Hindlimb muscle (tissue), 1 donor: ENCODE results near the gene HDAC3. TPM values are rescaled to one million over a fixed set of nuclear protein-coding genes. Genes with fewer than 3 reads are reported as not detected.

Experiments
- DNase-seq: peaks from one replicate; pipeline ENCODE4 v3.0.0-alpha.2; 2013
- polyA plus RNA-seq: library from polyadenylated mRNA; unstranded; fragments of 120-200 nt; gene quantifications from one replicate; pipeline ENCODE4 v1.2.1, GENCODE V29; 2013; ENCODE audit not compliant: insufficient read length

HDAC3 gene
- polyA plus RNA-seq, 1 donor, result 48.3 TPM

DNA sequence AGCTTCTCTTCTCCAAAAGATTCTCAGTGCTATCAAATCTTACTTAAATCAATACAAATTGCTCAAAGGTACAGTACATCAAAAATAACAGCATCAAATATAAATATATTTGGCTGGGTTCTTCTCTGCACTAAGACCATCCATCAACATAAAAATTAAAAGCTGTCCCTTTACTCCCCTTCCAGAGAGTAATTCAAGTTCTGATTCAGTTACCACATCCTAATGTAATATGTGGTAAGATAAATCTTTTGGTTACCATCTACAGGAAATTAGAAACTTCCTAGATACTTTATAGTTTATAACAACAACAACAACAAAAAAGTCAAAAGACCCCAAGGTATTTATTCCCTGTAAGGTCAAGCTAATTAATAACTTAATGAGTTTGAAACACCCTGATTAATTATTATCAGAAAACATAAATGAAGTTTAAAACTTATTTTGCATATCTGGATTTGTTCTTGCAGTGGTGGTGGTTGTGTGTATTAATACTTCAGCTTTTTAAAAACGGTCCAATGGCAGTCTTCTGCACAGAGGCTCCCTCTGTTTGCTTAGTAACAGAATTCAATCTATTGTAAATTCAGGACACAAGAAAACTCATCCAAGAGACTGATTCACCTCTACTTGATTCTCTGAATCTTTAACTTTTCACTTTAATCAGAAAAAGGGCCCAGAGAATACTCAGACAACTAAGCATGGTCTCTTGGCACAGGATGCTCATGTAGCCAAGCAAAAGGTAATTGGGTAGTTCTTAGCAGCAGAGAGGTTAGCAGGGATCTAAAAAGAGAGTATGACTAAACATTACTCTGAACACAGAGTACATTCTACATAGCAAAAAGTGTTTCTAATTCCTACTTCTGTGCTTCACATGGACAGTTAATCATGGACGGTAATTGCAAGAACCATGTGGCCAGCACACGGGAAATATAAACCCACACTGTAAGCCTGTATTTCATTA is 38.0 kb downstream of the HDAC3 start:
- DNase-seq, result no peak

DNA sequence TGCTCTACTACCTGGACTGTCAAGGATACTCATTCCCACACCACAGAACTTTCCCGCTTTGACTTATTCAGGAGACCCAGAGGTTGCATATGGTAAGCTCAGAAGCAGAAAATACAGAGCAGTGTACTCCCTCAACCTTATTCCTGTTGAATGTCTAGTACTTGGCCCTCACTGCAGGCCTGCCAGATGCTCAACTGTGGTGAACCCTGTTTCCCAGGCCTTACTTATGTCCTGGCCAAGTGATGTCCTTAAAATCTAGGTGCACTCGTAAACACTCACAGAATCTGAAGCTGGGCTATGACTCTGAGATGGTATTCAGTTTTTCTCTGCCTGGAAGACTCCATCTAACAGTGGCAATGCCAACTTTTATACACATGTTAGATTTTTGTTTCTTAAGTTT is 38.8 kb downstream of the HDAC3 start:
- DNase-seq, result no peak

DNA sequence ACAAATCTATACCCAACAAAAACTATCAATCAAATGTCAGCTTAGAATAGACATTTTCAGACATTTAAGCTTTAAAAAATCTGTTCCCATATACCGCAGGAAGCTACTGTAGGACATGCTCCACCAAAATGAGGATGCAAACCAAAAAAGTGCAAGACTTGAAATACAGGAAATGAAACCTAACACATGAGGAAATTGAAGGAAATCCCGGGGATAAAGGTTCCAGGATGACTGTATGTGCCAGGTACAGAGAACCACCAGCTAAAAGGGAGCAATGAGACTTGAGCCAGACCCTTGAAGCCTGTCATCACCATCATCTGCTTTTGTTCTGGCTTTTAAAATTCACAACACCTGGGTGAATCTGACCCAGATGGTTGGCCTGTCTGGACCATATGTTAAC is 39.3 kb downstream of the HDAC3 start:
- DNase-seq, result no peak

DNA sequence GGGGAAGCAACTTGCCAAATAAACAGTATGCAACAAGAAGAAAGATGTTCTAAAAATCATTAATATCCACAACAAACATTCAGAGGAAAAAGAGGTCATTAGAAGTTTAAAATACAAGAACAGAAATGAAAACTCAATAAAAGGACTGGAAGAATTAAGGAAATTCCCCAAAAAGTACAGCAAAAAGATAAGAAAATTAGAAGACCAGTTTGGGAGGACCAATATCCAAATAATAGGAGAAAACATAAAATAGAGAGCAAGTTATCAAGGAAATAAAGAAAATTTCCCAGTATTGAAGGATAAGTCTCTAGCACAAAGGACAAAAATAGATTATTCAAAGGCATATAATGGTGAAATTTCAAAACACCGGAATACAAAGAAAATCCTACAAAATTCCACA is 39.8 kb downstream of the HDAC3 start:
- DNase-seq, result no peak

DNA sequence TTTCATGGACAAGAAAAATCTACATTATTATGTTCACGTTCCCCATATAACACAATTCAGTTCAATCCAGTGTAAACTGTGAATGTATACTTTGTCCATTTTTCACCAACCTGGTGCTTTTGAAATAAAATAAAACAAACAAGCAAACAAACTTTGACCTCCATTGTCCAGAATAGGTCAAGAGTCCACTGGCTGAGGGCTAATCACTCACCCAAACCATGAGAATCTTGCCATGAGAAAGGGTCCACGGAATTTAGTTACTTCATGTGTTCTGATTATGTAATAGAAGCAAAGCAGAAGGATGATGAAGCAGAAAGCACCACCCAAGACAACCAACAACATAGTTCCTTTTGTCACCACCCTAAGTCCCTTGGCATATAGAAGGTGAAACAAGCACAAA is 46.5 kb downstream of the HDAC3 start:
- no peak for DNase-seq

DNA sequence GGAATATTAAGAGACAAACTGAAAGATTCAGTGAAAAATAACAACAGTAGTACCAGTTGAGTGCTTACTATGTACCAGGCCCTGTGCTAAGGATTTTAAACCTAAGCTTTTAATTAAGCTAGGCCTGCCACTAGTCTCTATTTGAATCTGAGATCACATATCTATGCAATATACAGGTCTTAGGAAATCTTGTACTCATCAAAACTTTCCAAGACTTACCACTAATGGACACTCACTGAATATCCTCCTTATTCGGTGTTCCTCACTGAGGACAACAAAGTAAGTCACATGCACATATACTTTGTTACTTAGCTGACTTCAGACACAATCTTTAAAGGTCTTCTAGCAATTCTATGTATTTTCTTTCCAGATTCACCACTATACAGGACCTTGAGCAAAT is 50.4 kb downstream of the HDAC3 start:
- DNase-seq, result no peak

DNA sequence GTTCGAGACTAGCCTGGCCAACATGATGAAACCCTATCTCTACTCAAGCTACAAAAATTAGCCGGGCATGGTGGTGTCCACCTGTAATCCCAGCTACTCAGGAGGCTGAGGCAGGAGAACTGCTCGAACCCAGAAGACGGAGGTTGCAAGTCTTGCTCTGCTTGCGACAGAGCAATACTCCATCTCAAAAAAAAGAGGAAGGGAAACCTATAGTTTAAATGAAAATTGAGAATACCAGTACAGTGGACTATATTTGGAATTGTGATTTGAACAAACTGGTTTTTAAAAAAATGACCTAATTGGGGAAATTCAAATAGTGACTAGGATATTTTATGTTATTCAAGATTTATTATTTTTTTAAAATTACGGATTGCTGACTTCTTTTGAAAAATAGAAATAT is 51.1 kb downstream of the HDAC3 start:
- DNase-seq, result no peak

DNA sequence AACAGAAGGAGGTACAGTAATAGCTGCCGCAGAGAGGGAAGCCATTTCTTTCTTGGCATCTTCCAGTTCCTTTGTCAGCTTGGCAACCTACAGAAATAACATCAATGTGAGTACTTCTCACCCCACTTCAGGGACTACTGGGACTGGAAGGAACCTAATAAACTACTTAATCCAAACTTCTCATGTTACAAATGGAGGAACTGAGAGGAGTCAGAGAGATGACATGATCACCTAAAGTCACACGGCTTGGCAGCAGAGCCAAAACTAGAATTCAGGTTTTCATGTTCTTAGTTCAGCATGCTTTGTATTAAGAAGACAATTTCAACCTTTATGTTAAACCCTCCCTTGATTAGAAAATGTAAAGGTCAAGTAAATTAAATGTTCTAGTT is 62.5 kb downstream of the HDAC3 start:
- no peak for DNase-seq

DNA sequence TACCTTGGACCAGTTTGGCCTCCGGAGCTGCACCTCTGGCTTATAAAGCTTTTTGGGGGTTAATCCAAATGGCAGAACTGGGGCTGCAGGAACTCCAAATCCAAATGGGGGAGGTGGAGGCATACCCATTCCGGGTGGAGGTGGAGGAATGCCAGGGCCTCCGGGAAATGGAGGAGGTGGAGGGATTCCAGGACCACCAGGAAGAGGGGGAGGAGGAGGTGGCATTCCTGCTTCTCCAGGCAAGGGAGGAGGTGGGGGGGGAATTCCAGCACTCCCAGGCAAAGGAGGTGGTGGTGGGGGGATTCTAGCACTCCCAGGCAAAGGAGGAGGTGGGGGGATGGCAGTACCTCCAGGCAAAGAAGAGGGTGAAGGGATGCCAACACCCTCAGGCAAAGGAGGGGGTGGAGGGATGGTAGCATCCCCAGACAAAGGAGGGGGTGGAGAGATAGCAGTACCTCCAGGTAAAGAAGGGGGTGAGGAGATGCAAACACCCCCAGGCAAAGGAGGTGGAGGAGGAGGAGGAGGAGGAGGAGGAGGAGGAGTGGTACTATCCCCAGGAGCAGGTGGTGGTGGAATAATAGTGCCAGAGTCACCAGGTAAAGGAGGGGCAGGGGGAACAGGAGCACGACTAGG is 63.0 kb downstream of the HDAC3 start:
- no peak for DNase-seq

Other genes with a start within 250 kb of the HDAC3 start
- gene PCDHGB4, start 249.2 kb downstream of the HDAC3 start, polyA plus RNA-seq, result 2.6 TPM
- 0.80 TPM for gene PCDHGA8, start 244.2 kb downstream of the HDAC3 start, polyA plus RNA-seq
- 4.1 TPM for gene PCDHGB5, start 238.9 kb downstream of the HDAC3 start, polyA plus RNA-seq
- 4.4 TPM for gene PCDHGA9, start 234.1 kb downstream of the HDAC3 start, polyA plus RNA-seq
- gene PCDHGB6, start 228.8 kb downstream of the HDAC3 start, polyA plus RNA-seq, result 4.0 TPM
- 1.6 TPM for gene PCDHGA10, start 223.9 kb downstream of the HDAC3 start, polyA plus RNA-seq
- gene PCDHGB7, start 219.2 kb downstream of the HDAC3 start, polyA plus RNA-seq, result 9.9 TPM
- 3.0 TPM for gene PCDHGA11, start 215.8 kb downstream of the HDAC3 start, polyA plus RNA-seq
- 2.4 TPM for gene PCDHGA12, start 206.3 kb downstream of the HDAC3 start, polyA plus RNA-seq
- 119 TPM for gene PCDHGC3, start 160.9 kb downstream of the HDAC3 start, polyA plus RNA-seq
- 1.7 TPM for gene PCDHGC4, start 151.8 kb downstream of the HDAC3 start, polyA plus RNA-seq
- gene PCDHGC5, start 147.8 kb downstream of the HDAC3 start, polyA plus RNA-seq, result 1.1 TPM
- 22.7 TPM for gene DIAPH1, start 17.8 kb downstream of the HDAC3 start, polyA plus RNA-seq
- gene RELL2, start 148 bp upstream of the HDAC3 start, polyA plus RNA-seq, result 0.12 TPM
- 7.6 TPM for gene FCHSD1, start 14.6 kb upstream of the HDAC3 start, polyA plus RNA-seq
- 13.9 TPM for gene ARAP3, start 45.4 kb upstream of the HDAC3 start, polyA plus RNA-seq
- gene PCDH1, start 241.6 kb upstream of the HDAC3 start, polyA plus RNA-seq, result 18.8 TPM